ENCODE measurements around the gene OCA2.
A peak's percentile ranks its signal among the peaks of the same experiment; 100 is the strongest.

- TF ChIP-seq POLR2AphosphoS5 (IDR thresholded peaks at IDR 0.05; ENCODE audit: low read depth, low read length) (no peak), CTCF (IDR thresholded peaks at IDR 0.05; ENCODE audit: control extremely low read depth in 1 of 3, insufficient read depth in 1 of 3, low read depth in 1 of 3, low read length in 3 of 3) (peak in 2 of 3 experiments; percentile 10 to 14; a peak in 1 of 4 replicates), CHD2 (IDR thresholded peaks at IDR 0.05; ENCODE audit: low read length) (no peak), POU5F1 (IDR thresholded peaks at IDR 0.05; ENCODE audit: low read depth, low read length) (no peak), POLR2A (IDR thresholded peaks at IDR 0.05; ENCODE audit: control extremely low read depth in 1 of 2, low read depth in 2 of 2, low read length in 2 of 2) (no peak), YY1 (IDR thresholded peaks at IDR 0.05; ENCODE audit: low read depth, low read length) (no peak), SIN3A (conservative IDR thresholded peaks at IDR 0.05 in 1 of 2, IDR thresholded peaks at IDR 0.05 in 1 of 2; ENCODE audit: low read depth in 1 of 2, low read length in 2 of 2) (no peak), EZH2 (IDR thresholded peaks at IDR 0.05; ENCODE audit: low read depth, low read length, severe bottlenecking) (no peak), CREB1 (IDR thresholded peaks at IDR 0.05) (no peak)
Observed at GRCh38 chr15:28033443-28033842, 65.7 kb downstream of the OCA2 start.

All from H1 (cell line).